T-cell (primary cell): ENCODE data around the gene ECEL1. TPM values are rescaled to one million over a fixed set of nuclear protein-coding genes. Genes with fewer than 3 reads are reported as not detected.
A peak's percentile ranks its signal among the peaks of the same experiment; 100 is the strongest.
"Not testable (repeated sequence)": the region's sequence is repeated elsewhere in the genome, so short reads cannot be mapped to it uniquely, and the experiment has no call there.

Experiments
- ATAC-seq, 4 experiments: fragments of 200-7000 bp in 3 of 4; fragments of 150-1000 bp in 1 of 4; cut with Tn5 transposase; replicated peaks in 1 of 4; 1 replicate in 3 of 4; 2 replicates in 1 of 4; pipeline ENCODE4 v1.10.0; 2021; ENCODE audit warnings: moderate library complexity in 3 of 4, mild to moderate bottlenecking in 2 of 4, moderate number of reproducible peaks in 1 of 4
- CTCF ChIA-PET, 2 donors: fragments of 300-600 bp; sonication (Branson Sonifier 250); formaldehyde crosslinking; loops; one replicate each; lab custom pipeline; 2022; ENCODE audit warnings: antibody characterized with exemption in 2 of 2; lab: Charles Lee
- POLR2A ChIA-PET, 2 donors: fragments of 300-600 bp; sonication (Branson Sonifier 250); formaldehyde crosslinking; loops; one replicate each; lab custom pipeline; 2022; ENCODE audit warnings: antibody characterized with exemption in 2 of 2; lab: Charles Lee
- DNase-seq, 35 experiments: peaks; one replicate each; pipeline versions ENCODE4 v3.0.0 to v3.0.0-alpha.2; 2013 to 2023
- H3K27ac ChIP-seq: one replicate; pipeline ENCODE4 v1.5.1; 2013; ENCODE audit warnings: low read length
- H3K27me3 ChIP-seq, 2 experiments: replicated peaks in 1 of 2; 1 replicate in 1 of 2; 2 replicates in 1 of 2; pipeline versions ENCODE4 v1.6.1 to v1.7.0; 2013; ENCODE audit warnings: low read length in 1 of 2, mixed read lengths in 1 of 2; ENCODE audit not compliant: control insufficient read depth in 2 of 2, insufficient read depth in 2 of 2; ENCODE audit errors: extremely low read depth in 1 of 2
- H3K36me3 ChIP-seq, 2 donors: 1 replicate in 1 of 2; 2 replicates in 1 of 2; pipeline versions ENCODE4 v1.6.1 to v1.7.0; 2013; ENCODE audit warnings: low read length in 1 of 2; ENCODE audit not compliant: control insufficient read depth in 2 of 2, insufficient read depth in 1 of 2; ENCODE audit errors: extremely low read depth in 1 of 2
- H3K4me1 ChIP-seq, 2 experiments: 1 replicate in 1 of 2; 2 replicates in 1 of 2; pipeline versions ENCODE4 v1.6.1 to v1.7.0; 2013; ENCODE audit warnings: low read length in 2 of 2, mixed read lengths in 1 of 2; ENCODE audit not compliant: insufficient read depth in 2 of 2, control insufficient read depth in 1 of 2; ENCODE audit errors: extremely low read depth in 1 of 2
- H3K4me3 ChIP-seq, 2 donors: 1 replicate in 1 of 2; 2 replicates in 1 of 2; pipeline versions ENCODE4 v1.5.1 to v1.7.0; 2013; ENCODE audit warnings: mild to moderate bottlenecking in 2 of 2, low read length in 1 of 2, moderate library complexity in 1 of 2; ENCODE audit not compliant: control insufficient read depth in 1 of 2; ENCODE audit errors: extremely low read depth in 1 of 2
- H3K9me3 ChIP-seq: 2 replicates; pipeline ENCODE4 v1.7.0; 2013
- H3K27ac Mint-ChIP-seq, 2 donors: one replicate each; pipeline ENCODE4 v1.8.0; 2020 to 2021; ENCODE audit warnings: mild to moderate bottlenecking in 2 of 2, mixed read lengths in 2 of 2
- H3K27me3 Mint-ChIP-seq, 2 donors: one replicate each; pipeline ENCODE4 v1.8.0; 2021 to 2022; ENCODE audit warnings: mixed read lengths in 2 of 2
- H3K36me3 Mint-ChIP-seq: one replicate; pipeline ENCODE4 v1.8.0; 2021; ENCODE audit warnings: mixed read lengths
- H3K4me1 Mint-ChIP-seq, 3 donors: one replicate each; pipeline ENCODE4 v1.8.0; 2020 to 2022; ENCODE audit warnings: mixed read lengths in 3 of 3, mild to moderate bottlenecking in 1 of 3
- H3K4me3 Mint-ChIP-seq, 3 donors: one replicate each; pipeline ENCODE4 v1.8.0; 2020 to 2022; ENCODE audit warnings: mild to moderate bottlenecking in 3 of 3, mixed read lengths in 3 of 3, moderate library complexity in 3 of 3
- H3K9me3 Mint-ChIP-seq, 3 donors: one replicate each; pipeline ENCODE4 v1.8.0; 2020 to 2022; ENCODE audit warnings: mixed read lengths in 3 of 3
- WGBS: methylation state at CpG from one replicate; pipeline ENCODE4 v1.1.5; 2013; ENCODE audit warnings: missing lambda C conversion rate; ENCODE audit not compliant: insufficient coverage; 5-methylcytosine and 5-hydroxymethylcytosine counted together
- total RNA-seq, 35 experiments: library from RNA in 6 of 35; stranded (reverse) in 6 of 35; fragments of 120-200 nt in 1 of 35; gene quantifications; one replicate each; pipeline versions ENCODE4 v1.2.1 to v1.2.4 and lab custom pipeline; 2013 to 2026

The ECEL1 gene
- total RNA-seq, 5 donors from 2014 or later (not counting 1 experiment from before 2014, with no cell fraction given) = 0.15 to 0.19 TPM; not detected in 3

GRCh38 chr2:232440220-232441018, 47.2 kb downstream of the ECEL1 start:
- H3K4me3 Mint-ChIP-seq = peak overlapping the region in 1 of 3 donors; percentile 50
- H3K4me1 Mint-ChIP-seq = peaks cover 8 to 11% (median 9%) of the 10 kb centered on the region in 3 donors
- H3K9me3 Mint-ChIP-seq, H3K27ac Mint-ChIP-seq, H3K4me1 ChIP-seq, H3K4me3 ChIP-seq, H3K9me3 ChIP-seq, H3K27ac ChIP-seq, H3K36me3 ChIP-seq, H3K36me3 Mint-ChIP-seq, H3K27me3 Mint-ChIP-seq, POLR2A ChIA-PET: not testable (repeated sequence)
- H3K27me3 ChIP-seq = peaks cover 0 to 37% of the 10 kb centered on the region in 2 experiments
- 6% methylated on average over 6 of the region's 16 CpGs for WGBS
- ATAC-seq (peak; percentile 81 to 90 (median 86)), DNase-seq (peak; percentile 56 to 89 (median 81))
- CTCF ChIA-PET = interaction anchor here in 1 of 2 donors (0.6 to 1.1 kb wide), 3 partner anchors 11 to 589 kb away, joined by 4 read pairs; no protein-coding TSS in a partner anchor

- Mint-ChIP-seq H3K27me3 (peaks cover 3 to 6% of the 10 kb centered on the region in 2 donors), H3K9me3 (no peaks in the 10 kb centered on the region), H3K36me3 (no peaks in the 10 kb centered on the region), H3K27ac (no peak overlapping the region), H3K4me3 (no peak overlapping the region), H3K4me1 (peaks cover 8 to 11% (median 9%) of the 10 kb centered on the region in 3 donors)
- peaks cover 0 to 34% of the 10 kb centered on the region in 2 experiments for H3K27me3 ChIP-seq
- CTCF ChIA-PET = interaction anchor here (0.5 to 1.3 kb wide), 7 partner anchors 10 to 588 kb away, joined by 3 to 11 read pairs (median 4); no protein-coding TSS in a partner anchor
- H3K4me1 ChIP-seq = peaks cover 0 to 10% of the 10 kb centered on the region in 2 experiments
- 18% methylated on average over 4 of the region's 5 CpGs for WGBS
- no peaks in the 10 kb centered on the region for H3K9me3 ChIP-seq
- H3K4me3 ChIP-seq = no peak overlapping the region
- H3K27ac ChIP-seq = no peak overlapping the region
- H3K36me3 ChIP-seq = no peaks in the 10 kb centered on the region
- POLR2A ChIA-PET = no interaction called here
- DNase-seq (no peak), ATAC-seq (peak in 2 of 4 experiments; percentile 6)
Measured at GRCh38 chr2:232439758-232440135, 47.9 kb downstream of the ECEL1 start.

GRCh38 chr2:232438951-232439757, 48.5 kb downstream of the ECEL1 start:
- ChIA-PET POLR2A (no interaction called here), CTCF (interaction anchor here (0.5 to 1.3 kb wide), 6 partner anchors 113 to 588 kb away, joined by 3 to 11 read pairs (median 4); no protein-coding TSS in a partner anchor)
- H3K36me3 Mint-ChIP-seq = no peaks in the 10 kb centered on the region
- Histone ChIP-seq H3K4me3 (no peak overlapping the region), H3K4me1 (peaks cover 0 to 10% of the 10 kb centered on the region in 2 experiments), H3K27me3 (peaks cover 0 to 29% of the 10 kb centered on the region in 2 experiments), H3K27ac (no peak overlapping the region), H3K36me3 (no peaks in the 10 kb centered on the region), H3K9me3 (no peaks in the 10 kb centered on the region)
- WGBS = 63% methylated on average over 12 of the region's 22 CpGs
- H3K27me3 Mint-ChIP-seq = peaks cover 3 to 6% of the 10 kb centered on the region in 2 donors
- DNase-seq (peak in 15 of 35 experiments; percentile 13 to 45 (median 29)), ATAC-seq (peak; percentile 38 to 50 (median 46))
- H3K4me3 Mint-ChIP-seq = no peak overlapping the region
- H3K9me3 Mint-ChIP-seq = no peaks in the 10 kb centered on the region
- H3K4me1 Mint-ChIP-seq = peaks cover 8 to 11% (median 9%) of the 10 kb centered on the region in 3 donors
- H3K27ac Mint-ChIP-seq = no peak overlapping the region

- H3K27me3 ChIP-seq = peaks cover 0 to 27% of the 10 kb centered on the region in 2 experiments
- peaks cover 8 to 11% (median 9%) of the 10 kb centered on the region in 3 donors for H3K4me1 Mint-ChIP-seq
- WGBS = 80% methylated on average over 7 of the region's 12 CpGs
- peaks cover 3 to 6% of the 10 kb centered on the region in 2 donors for H3K27me3 Mint-ChIP-seq
- H3K4me3 ChIP-seq = no peak overlapping the region
- no peak overlapping the region for H3K27ac Mint-ChIP-seq
- peaks cover 0 to 10% of the 10 kb centered on the region in 2 experiments for H3K4me1 ChIP-seq
- ATAC-seq = no peak
- H3K36me3 Mint-ChIP-seq = no peaks in the 10 kb centered on the region
- POLR2A ChIA-PET = no interaction called here
- no peak overlapping the region for H3K27ac ChIP-seq
- CTCF ChIA-PET = interaction anchor here (1.1 to 1.6 kb wide), 2 partner anchors 25 to 531 kb away, joined by 4 to 9 read pairs; no protein-coding TSS in a partner anchor
- H3K9me3 Mint-ChIP-seq = no peaks in the 10 kb centered on the region
- DNase-seq = no peak
- no peak overlapping the region for H3K4me3 Mint-ChIP-seq
- H3K9me3 ChIP-seq = no peaks in the 10 kb centered on the region
- no peaks in the 10 kb centered on the region for H3K36me3 ChIP-seq
Measured at GRCh38 chr2:232438091-232438490, 49.5 kb downstream of the ECEL1 start.

GRCh38 chr2:232437195-232437571, 50.5 kb downstream of the ECEL1 start:
- peaks cover 0 to 10% of the 10 kb centered on the region in 2 experiments for H3K4me1 ChIP-seq
- CTCF ChIA-PET = interaction anchor here (0.5 to 1.6 kb wide), 4 partner anchors 11 to 686 kb away, joined by 3 to 9 read pairs (median 6); no protein-coding TSS in a partner anchor
- ATAC-seq = no peak
- Mint-ChIP-seq H3K9me3 (no peaks in the 10 kb centered on the region), H3K36me3 (no peaks in the 10 kb centered on the region), H3K4me1 (peaks cover 8 to 11% (median 9%) of the 10 kb centered on the region in 3 donors), H3K4me3 (no peak overlapping the region), H3K27ac (no peak overlapping the region), H3K27me3 (peaks cover 3 to 6% of the 10 kb centered on the region in 2 donors)
- no peak overlapping the region for H3K4me3 ChIP-seq
- DNase-seq = no peak
- H3K9me3 ChIP-seq = no peaks in the 10 kb centered on the region
- H3K27ac ChIP-seq = no peak overlapping the region
- H3K36me3 ChIP-seq = no peaks in the 10 kb centered on the region
- POLR2A ChIA-PET = no interaction called here
- peaks cover 0 to 27% of the 10 kb centered on the region in 2 experiments for H3K27me3 ChIP-seq
- 78% methylated on average over 12 of the region's 12 CpGs for WGBS
